ENCODE data around the gene EGR1. TPM values are rescaled to one million over a fixed set of nuclear protein-coding genes. Genes with fewer than 3 reads are reported as not detected.

The EGR1 gene
- polyA plus RNA-seq, 1 donor from 2014 or later, result 15.6 TPM

DNA sequence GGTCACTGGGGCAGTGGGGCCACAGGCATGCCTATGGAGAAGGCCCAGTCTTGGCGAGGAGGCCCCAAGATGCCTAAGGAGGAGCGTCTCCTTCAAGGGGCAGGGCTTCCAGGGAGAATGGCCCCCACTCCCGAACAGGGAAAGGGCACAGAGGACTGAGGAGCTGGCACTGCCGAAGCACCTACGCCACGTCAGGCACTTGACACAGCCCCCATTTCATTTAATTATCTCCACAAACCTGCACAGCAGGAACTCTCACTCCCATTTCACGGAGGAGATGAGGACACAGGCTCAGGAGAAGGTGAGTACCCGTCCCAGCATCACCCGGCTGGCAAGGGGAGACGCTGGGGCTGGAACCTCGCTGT lies 26.0 kb downstream of the EGR1 start:
- peak overlapping the region; percentile 7 for H2AFZ ChIP-seq (ENCODE audit: low read depth, low read length)
- no peaks in the 10 kb centered on the region for H3F3A ChIP-seq (ENCODE audit: insufficient read depth, low read length, poor library complexity, severe bottlenecking)
- H3K4me2 ChIP-seq (ENCODE audit: low read length), result peak overlapping the region; percentile 52
- no peaks in the 10 kb centered on the region for H3K9me2 ChIP-seq (ENCODE audit: insufficient read depth, low read length)
- no peaks in the 10 kb centered on the region for H3K9me3 ChIP-seq (ENCODE audit: low read length)
- H3K27me3 ChIP-seq (ENCODE audit: insufficient read depth, low read depth, low read length), result no peaks in the 10 kb centered on the region
- H3K27ac ChIP-seq (ENCODE audit: low read length), result peak overlapping the region; percentile 26
- no peaks in the 10 kb centered on the region for H3K36me3 ChIP-seq (ENCODE audit: insufficient read depth, low read length)
- peak overlapping the region; percentile 50 for H3K9ac ChIP-seq (ENCODE audit: low read length)
- no peaks in the 10 kb centered on the region for H4K20me1 ChIP-seq (ENCODE audit: insufficient read depth)
- TF ChIP-seq, protein P1, sequence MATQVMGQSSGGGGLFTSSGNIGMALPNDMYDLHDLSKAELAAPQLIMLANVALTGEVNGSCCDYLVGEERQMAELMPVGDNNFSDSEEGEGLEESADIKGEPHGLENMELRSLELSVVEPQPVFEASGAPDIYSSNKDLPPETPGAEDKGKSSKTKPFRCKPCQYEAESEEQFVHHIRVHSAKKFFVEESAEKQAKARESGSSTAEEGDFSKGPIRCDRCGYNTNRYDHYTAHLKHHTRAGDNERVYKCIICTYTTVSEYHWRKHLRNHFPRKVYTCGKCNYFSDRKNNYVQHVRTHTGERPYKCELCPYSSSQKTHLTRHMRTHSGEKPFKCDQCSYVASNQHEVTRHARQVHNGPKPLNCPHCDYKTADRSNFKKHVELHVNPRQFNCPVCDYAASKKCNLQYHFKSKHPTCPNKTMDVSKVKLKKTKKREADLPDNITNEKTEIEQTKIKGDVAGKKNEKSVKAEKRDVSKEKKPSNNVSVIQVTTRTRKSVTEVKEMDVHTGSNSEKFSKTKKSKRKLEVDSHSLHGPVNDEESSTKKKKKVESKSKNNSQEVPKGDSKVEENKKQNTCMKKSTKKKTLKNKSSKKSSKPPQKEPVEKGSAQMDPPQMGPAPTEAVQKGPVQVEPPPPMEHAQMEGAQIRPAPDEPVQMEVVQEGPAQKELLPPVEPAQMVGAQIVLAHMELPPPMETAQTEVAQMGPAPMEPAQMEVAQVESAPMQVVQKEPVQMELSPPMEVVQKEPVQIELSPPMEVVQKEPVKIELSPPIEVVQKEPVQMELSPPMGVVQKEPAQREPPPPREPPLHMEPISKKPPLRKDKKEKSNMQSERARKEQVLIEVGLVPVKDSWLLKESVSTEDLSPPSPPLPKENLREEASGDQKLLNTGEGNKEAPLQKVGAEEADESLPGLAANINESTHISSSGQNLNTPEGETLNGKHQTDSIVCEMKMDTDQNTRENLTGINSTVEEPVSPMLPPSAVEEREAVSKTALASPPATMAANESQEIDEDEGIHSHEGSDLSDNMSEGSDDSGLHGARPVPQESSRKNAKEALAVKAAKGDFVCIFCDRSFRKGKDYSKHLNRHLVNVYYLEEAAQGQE (IDR thresholded peaks at IDR 0.05; ENCODE audit: borderline replicate concordance), result no peak
- TF ChIP-seq EP300 (conservative IDR thresholded peaks at IDR 0.05; ENCODE audit: poor library complexity, severe bottlenecking) (no peak), POLR2AphosphoS5 (IDR thresholded peaks at IDR 0.05) (no peak), EZH2 (IDR thresholded peaks at IDR 0.05; ENCODE audit: borderline replicate concordance, insufficient read depth, low read length, poor library complexity, severe bottlenecking) (no peak)
- TF ChIP-seq, protein P2, sequence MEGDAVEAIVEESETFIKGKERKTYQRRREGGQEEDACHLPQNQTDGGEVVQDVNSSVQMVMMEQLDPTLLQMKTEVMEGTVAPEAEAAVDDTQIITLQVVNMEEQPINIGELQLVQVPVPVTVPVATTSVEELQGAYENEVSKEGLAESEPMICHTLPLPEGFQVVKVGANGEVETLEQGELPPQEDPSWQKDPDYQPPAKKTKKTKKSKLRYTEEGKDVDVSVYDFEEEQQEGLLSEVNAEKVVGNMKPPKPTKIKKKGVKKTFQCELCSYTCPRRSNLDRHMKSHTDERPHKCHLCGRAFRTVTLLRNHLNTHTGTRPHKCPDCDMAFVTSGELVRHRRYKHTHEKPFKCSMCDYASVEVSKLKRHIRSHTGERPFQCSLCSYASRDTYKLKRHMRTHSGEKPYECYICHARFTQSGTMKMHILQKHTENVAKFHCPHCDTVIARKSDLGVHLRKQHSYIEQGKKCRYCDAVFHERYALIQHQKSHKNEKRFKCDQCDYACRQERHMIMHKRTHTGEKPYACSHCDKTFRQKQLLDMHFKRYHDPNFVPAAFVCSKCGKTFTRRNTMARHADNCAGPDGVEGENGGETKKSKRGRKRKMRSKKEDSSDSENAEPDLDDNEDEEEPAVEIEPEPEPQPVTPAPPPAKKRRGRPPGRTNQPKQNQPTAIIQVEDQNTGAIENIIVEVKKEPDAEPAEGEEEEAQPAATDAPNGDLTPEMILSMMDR (IDR thresholded peaks at IDR 0.05; ENCODE audit: poor library complexity, severe bottlenecking), result no peak
- H3K4me3 ChIP-seq (ENCODE audit: low read length), result peak overlapping the region; percentile 55
- no peaks in the 10 kb centered on the region for H3K79me2 ChIP-seq (replicated peaks; ENCODE audit: insufficient read depth, low read length)

DNA sequence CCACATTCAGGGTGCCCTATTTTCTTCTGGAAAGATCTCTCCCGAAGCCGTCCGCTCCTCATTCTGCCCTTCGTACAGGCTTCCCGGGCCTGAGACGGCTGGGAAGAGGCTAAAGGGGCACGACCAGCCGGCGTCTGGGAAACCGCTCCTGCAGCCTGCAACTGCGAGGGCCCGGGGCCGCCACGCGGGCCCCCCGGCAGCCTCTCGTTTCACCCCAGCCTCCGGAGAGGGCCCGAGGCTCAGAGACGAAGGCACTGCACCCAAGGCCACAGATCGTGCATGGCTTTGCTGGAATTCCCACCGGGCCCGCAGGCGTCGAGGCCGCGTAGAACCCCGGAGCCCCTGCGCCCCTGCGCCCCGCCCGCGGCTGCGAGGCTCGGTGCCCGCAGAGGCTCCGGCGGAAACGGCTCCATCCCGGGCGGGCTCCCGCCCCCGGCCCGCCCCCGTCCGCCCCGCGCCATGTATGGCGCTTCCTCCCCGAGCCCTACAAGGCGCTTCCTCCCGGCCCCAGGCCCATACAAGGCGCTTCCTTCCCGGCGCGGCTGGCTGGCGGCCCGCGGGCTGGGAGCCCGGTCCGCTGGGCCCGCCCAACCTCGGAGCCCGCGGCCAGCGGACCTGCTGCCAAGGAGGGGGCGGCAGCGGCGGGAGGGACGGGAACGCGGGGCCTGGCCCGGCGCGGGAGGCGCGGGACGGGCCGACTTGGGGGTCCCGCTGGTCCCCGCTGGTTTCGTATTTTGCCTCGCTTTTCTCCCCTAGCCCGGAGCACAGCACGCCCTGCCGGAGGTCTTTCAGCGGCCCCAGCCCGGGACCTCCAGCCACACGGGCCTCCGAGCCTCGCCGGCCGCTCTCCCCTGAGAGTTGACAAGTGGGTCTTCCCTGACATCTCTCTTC lies 26.6 kb downstream of the EGR1 start:
- Histone ChIP-seq H3K27ac (ENCODE audit: low read length) (no peak overlapping the region), H3K9me3 (ENCODE audit: low read length) (no peaks in the 10 kb centered on the region), H4K20me1 (ENCODE audit: insufficient read depth) (no peaks in the 10 kb centered on the region), H3K4me3 (ENCODE audit: low read length) (peak overlapping the region; percentile 55), H3K4me2 (ENCODE audit: low read length) (no peak overlapping the region), H3K79me2 (replicated peaks; ENCODE audit: insufficient read depth, low read length) (no peaks in the 10 kb centered on the region), H3K9ac (ENCODE audit: low read length) (peak overlapping the region; percentile 50), H2AFZ (ENCODE audit: low read depth, low read length) (no peak overlapping the region), H3F3A (ENCODE audit: insufficient read depth, low read length, poor library complexity, severe bottlenecking) (no peaks in the 10 kb centered on the region), H3K27me3 (ENCODE audit: insufficient read depth, low read depth, low read length) (no peaks in the 10 kb centered on the region), H3K36me3 (ENCODE audit: insufficient read depth, low read length) (no peaks in the 10 kb centered on the region), H3K9me2 (ENCODE audit: insufficient read depth, low read length) (no peaks in the 10 kb centered on the region)
- TF ChIP-seq RAD21 (conservative IDR thresholded peaks at IDR 0.05) (no peak), TAF1 (IDR thresholded peaks at IDR 0.05; ENCODE audit: low read depth) (no peak), EP300 (conservative IDR thresholded peaks at IDR 0.05; ENCODE audit: poor library complexity, severe bottlenecking) (no peak), POLR2AphosphoS5 (IDR thresholded peaks at IDR 0.05) (no peak), MXI1 (conservative IDR thresholded peaks at IDR 0.05; ENCODE audit: poor library complexity, severe bottlenecking) (no peak), EZH2 (IDR thresholded peaks at IDR 0.05; ENCODE audit: borderline replicate concordance, insufficient read depth, low read length, poor library complexity, severe bottlenecking) (no peak), SMC3 (conservative IDR thresholded peaks at IDR 0.05; ENCODE audit: poor library complexity) (no peak)
- TF ChIP-seq, protein P1 (IDR thresholded peaks at IDR 0.05; ENCODE audit: borderline replicate concordance), result no peak
- TF ChIP-seq, protein P2 (IDR thresholded peaks at IDR 0.05; ENCODE audit: poor library complexity, severe bottlenecking), result no peak

Data from neural cell (in vitro differentiated cells).